HG03575 (cell line): ENCODE measurements around the gene DQX1.

Experiments used
- ATAC-seq: cut with Tn5 transposase; IDR thresholded peaks from one replicate; pipeline ENCODE4 v1.9.1; 2021; ENCODE audit not compliant: unreplicated experiment, insufficient number of reproducible peaks, low FRiP score; ENCODE audit errors: extremely low read depth

Gene DQX1

DNA sequence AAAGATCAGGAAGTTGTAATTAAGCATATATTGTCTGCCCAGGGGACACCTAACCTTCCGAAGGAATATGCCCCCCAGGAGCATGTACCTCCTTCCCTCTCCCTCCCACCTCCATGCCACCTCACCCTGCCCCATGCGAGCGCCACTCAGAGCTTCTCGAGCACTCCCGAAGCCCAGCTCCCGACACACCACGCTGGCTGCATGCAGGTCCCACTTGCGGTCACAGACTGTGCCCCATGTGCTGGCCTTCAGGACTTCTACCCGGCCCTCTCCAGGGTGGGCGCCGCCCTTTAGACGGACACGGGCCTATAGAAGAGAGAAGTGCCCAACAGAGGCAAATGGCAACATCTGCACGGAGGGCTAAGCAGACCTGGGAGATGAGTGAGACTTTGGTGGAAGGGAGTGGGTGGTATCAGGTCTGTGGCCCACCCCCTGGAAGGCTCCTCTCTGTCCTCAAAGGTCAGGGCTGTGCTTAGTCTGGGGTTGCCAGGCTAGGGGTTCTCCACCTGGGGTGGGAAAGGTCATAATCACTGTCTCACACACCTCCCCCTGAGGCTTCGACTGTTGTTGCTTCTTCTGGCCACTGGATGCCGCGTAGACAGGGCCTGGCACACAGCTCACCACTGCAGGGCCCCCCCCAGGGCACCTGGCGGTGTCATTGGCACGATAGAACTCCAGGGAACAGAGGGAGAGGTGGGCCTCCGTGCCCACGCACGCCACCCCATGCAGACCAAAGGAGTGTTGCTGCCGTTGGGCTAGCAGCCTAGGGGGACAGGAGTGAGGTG, 10.3 kb upstream of the DQX1 start:
- no peak for ATAC-seq

DNA sequence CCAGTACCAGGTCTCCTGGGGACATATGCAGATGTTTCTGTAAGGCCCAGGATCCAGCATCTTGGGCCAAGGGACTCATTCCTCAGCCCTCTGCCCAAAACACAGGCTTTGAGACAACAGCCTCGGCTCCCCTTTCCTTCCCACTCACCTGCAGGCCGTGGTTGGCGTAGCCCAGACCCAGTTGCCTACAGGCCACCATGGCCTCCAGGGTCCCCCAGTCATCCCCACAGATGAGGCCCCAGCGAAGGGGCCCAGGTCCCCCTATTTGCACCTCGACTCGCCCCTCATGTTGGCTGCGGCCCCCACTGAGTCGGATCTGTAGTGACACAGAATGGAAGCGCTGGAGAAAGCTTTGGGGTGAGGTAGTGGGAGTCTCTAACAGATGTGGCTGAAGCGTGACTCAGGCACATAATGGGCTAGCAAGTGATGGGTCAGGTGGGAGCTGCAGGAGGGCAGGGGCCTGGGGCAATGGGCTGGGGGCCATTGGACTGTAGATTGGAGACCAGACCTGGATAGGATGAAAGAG, 9.5 kb upstream of the DQX1 start:
- ATAC-seq, result no peak

DNA sequence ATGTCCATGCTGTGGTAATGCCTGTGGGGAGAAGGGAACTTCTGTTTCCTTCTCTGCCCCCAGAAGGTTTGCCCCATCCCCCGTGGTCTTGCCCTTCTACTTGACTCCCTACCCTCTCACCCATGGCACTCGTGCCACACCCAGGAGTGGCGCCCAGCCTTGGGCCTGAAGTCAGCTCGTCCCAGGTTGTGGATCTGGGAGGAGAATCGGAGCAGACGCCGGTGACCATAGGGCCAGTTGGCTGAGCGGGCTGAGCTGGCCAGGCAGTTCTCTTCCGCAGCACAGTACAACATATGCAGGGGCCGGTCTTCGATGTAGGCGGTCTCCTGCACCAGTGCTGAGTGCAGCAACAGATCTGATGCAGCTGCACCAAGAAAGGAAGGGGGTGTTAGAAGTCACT, 8.4 kb upstream of the DQX1 start:
- no peak for ATAC-seq

DNA sequence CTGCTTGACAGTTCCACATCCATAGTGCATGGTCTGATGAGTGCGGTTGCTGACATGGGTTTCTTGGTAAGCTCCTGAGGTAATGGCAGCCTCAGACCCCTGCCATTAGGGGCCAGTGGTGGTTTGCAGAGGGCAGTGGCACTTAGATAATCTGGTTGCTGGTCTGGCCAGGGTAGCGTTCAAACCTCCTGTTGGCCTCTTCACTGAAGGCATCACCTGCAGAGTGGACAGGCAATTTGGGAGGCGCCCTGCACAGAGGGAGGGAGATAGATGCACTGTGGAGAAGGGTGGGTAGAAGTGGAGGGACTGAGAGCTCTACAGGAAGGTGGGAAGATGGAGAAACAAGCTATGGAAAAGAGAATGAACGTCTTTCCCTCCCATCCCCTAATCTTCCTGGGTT, 7.4 kb upstream of the DQX1 start:
- ATAC-seq, result no peak

DNA sequence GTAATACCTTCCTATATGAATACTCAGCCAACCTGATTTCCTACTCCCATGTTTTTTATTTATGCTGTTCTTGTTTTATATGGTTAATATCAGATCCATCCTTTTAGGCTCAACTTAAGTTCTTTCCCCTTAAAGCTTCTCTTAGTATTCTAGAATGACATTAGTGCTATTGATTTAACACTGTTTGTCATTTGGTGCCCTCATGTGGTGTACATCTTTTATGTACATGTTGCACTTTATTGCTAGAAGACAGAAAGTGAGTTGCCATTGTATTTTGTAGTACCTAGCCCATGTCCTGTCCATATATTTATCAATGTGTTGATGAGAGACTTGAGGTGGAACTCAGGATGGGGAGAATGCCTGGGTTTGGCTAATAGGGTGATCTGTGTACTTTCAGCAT, 6.2 kb upstream of the DQX1 start:
- no peak for ATAC-seq

DNA sequence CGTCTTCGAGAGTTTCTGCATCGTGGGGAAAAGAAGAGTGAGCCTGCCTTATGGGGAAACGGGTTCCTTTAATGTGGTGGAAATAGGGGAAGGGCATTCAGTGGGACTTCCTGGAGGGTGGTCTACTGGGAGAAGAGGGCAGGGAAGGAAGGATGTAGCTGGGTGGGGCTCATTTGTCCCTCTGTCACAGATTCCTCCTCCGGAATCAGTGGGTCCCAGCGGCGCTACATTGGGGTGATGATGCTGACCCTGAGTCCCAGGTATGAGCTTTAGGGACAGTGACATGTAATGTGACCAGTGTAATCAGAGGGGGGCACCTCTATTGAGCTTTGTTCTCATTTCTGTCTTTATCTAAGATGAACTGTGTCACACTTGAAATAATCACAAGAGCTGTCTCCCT, 5.6 kb upstream of the DQX1 start:
- no peak for ATAC-seq

DNA sequence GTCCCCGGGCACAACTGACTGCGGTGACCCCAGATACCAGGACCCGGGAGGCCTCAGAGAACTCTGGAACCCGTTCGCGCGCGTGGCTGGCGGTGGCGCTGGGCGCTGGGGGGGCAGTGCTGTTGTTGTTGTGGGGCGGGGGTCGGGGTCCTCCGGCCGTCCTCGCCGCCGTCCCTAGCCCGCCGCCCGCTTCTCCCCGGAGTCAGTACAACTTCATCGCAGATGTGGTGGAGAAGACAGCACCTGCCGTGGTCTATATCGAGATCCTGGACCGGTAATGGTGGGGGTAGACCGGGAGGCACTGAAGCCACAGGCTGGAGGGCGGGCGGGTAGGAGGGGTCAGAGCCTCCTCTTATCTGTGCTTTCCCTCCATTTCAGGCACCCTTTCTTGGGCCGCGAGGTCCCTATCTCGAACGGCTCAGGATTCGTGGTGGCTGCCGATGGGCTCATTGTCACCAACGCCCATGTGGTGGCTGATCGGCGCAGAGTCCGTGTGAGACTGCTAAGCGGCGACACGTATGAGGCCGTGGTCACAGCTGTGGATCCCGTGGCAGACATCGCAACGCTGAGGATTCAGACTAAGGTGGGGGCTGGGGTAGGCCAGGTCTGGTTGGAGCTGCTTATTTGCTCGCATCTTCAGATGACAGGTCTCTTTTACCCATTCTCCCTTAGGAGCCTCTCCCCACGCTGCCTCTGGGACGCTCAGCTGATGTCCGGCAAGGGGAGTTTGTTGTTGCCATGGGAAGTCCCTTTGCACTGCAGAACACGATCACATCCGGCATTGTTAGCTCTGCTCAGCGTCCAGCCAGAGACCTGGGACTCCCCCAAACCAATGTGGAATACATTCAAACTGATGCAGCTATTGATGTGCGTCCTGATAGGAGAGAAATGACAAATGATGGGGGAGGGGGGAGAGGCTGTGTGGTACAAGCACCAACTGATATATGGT, 4.5 kb upstream of the DQX1 start:
- ATAC-seq, result peak; percentile 35

DNA sequence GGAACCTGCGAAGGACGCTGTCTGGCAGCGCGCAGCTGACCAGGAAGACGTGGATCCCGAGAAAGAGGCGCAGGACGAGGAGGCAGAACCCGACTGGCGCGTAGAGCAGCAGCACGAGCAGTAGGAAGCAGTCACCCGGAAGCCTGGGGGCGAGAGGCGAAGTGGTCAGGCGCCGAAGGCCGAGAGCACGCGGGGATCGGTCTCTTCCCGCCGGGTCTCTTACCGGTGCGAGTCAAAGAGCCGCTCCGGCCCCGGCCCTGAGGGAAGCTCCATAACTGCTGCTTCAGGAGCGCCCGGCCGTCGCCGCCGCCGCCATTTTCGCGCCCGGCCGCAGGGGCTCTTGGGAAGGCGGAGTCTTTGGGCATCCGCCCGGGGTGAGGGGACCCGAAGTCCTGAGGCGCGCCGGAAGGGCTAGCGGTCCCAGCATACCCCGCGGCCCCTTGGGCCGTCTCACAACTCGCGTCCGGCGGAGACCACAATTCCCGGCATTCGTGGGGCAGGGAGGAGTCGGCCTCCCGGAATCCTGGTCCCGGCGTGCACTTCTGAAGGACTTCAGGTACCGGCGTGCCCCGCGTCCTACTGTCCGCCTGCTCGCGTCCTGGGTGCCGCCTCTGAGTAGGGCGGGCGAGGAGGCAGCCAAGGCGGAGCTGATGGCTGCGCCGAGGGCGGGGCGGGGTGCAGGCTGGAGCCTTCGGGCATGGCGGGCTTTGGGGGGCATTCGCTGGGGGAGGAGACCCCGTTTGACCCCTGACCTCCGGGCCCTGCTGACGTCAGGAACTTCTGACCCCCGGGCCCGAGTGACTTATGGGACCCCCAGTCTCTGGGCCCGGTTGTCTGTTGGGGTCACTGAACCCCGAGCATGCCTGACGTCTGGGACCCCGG, 3.6 kb upstream of the DQX1 start, which contains the start of the genes AUP1 and HTRA2:
TSS of gene AUP1 (minus strand) at position 350 of the 882 bp plus-strand sequence. CDS start at position 273, 77 bp downstream.
TSS of gene HTRA2 (plus strand) at position 577 of the 882 bp plus-strand sequence. CDS start at position 651, 74 bp downstream.
- ATAC-seq, result no peak

DNA sequence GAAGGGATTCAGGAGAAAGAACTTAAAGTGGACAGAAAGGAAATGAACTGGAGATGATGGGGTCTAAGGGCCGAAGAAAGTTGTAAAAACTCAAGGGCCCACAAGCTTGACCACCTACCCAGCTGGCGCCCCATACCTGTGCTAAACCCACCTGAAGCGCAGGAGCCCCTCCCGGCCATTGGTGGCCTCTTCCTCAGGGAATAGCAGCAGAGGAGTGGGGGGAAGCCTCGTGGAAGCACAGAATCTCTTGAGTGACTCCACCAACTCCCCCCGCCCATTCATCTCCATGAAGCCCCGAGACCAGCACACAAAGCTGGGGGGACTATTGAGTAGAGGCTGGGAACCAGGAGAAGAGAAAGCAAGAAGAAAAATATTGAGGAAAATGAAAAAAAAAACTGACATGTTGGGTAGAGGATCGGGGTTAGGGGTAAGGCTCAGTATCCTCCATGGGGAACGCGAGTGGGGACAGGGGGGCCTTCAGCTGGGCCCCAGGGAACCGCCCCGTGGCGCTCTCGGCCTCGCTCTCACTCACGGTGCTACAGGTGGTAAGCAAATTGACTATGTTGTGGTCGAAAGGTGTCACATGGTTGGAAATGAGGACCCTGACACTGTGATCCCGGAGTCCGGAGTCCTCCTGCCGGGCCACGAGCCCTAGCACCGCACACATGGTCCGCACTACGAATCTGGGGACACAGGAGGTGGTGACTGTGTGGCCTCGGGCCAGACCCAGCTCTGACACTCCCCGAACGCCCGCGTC, 2.7 kb upstream of the DQX1 start:
- no peak for ATAC-seq

DNA sequence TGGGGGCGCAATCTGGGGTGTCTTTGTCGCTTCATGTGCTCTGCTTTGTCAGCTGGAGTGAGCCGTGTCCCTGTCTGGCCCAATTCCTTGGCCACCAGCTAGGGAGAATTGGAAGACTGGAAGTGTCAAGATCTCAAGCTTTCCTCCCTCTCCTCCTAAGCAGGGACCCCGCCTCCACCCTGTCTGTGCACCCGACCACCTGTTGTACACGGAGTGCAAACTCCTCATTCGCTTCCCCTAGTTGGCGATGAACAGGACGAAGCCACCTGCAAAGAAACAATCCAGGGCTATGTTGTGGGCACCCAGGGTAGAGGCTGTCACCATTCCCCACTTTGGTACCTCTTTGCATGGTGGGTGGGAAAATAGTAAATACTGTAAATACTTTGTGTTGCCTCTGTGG, 1.7 kb upstream of the DQX1 start:
- no peak for ATAC-seq

DNA sequence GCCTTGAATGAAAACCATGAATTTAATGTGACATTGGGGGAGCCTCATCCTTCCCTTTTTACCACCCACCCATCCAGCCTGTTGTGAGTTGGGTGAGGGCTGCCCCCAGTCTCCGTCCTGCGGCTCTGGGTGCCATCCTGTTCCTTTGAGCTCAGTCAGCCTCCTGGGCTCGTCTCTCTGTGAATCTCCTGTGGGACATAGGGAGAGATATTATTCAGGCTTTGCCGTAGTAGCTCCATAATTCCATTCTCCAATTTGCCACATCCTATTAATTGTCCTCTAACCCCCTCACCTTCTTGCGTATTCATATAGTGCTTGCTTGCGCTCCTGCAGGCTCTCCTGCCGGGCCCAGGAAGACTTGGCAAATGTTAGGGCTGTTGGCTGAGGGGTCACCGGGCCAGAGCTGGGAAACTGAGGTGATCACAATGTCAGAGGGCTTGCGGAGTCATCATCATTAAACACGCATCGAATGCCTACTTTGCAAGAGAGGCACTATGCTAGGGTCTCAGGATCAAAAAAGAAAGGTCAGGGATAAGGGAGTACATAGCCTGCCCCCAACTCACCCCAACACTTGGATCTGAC, 709 bp upstream of the DQX1 start:
- no peak for ATAC-seq

DNA sequence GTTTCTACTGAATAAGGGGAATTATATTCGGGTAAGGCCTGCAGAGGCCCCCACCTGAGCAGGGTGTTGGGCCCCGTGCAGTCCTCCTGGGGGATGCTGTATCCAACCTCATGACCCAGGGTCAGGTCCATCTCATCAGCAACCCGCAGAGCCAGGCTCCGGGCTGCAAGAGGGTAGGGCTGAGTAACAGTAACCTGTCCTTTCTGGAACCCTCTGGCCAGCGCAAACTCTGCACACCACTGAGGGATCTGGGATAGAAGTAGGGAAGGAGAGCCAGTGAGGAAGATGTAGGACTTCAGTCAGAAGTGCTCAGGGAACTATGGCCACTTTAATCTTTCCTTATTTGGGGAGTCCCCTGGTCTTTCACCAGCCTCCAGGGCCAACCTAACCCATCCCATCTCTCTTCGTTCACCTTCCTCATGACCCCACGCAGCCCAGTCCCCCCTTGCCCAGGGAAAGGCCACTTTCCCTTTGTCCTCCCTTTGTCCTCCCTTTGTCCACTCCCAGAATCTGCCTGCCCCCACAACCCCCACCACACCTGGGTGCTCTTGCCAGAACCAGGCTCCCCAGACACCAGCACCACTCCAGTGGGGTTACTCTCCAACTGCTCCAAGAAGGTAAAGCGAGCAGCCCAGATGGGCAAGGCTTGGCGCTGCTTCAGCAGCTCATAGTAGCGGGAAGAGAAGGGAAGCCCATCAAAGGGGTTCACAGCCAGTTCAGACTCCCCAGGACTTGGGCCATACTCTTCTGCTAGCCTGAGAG, 895 bp downstream of the DQX1 start:
- ATAC-seq, result no peak

DNA sequence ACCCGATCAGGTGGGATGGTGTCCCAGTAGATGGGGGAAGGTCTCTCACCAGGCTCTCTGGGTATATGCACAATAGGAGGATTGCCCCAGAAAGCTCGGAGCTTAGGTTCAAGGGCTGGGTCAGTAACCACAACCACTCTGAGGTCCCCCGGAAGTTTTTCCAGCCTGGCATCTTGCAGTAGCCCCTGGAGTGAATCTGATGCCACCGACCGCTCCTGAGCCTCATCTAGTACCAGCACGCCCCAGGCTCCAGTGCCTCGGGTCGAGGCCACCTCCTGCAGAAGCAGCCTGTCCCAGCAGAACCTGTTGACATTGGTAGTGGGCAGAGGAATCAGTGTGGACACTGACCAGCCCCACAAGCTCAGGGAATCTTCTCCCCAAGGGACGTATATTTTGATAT, 2.0 kb downstream of the DQX1 start:
- ATAC-seq, result no peak

DNA sequence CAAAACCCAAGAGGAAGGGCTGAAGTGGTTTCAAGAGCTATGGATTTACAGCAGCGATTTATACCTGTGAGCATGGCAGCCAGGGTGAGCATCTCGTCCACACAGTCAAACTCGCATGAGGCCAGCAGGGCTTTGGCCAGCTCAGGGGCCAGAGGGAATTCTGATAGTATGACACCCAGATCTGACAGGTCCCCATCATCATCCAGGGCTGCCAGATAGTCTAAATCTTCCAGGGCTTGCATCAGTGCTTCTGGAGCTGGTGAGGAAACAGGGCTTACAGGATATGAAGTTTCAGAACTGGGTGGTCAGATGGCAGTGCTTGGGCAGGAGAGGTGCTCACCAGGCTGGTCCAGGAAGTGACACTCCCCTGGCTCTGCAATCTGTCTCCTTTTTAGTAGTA, 3.5 kb downstream of the DQX1 start:
- no peak for ATAC-seq

DNA sequence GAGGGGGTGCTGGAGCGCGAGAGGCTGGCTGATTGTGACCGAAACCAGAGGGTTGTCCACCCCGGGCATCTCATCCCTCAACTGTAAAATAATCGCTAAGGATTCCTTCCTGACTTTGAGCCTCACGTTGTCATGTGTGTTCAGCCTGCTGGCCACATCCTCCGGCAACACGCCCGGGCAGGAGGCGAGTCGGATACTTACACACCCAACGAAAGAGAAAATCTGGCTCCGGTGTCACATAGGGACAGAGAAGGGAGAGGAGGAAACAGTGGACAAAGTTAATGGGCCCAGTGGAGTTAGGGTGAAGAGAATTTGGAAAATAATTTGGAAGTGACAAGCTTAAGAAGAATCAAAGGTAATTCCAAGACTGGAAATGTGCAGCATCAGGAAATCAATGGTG, 9.4 kb downstream of the DQX1 start:
- no peak for ATAC-seq

DNA sequence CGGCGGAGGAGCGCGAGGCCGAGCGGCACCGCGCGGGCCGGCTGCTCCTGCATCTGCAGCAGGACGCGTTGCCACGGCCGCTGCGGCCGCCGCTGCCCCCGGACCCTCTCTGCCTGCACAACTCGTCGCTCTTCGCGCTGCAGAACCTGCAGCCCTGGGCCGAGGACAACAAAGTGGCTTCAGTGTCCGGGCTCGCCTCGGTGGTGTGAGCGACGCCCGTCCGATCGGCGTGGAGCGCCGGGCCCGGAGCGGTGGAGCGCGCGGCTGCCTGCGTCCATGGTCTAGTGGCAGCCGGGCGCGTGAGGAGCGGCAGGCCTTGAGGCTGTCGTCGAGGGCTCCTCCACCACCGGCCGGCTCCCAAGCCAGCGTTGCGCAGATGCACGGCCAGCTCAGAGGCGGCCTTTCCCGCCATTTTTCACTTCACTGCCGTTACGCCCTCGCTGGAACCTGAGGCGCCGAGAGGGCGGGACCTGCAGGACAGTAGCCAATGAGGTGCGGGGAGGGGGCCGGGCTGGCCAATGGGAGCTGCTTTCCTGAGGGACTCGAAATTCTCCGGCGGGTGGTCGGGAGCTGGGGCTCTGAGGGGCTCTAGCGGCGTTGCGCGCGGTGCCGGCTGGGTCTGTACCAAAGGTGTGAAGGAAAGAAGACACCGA, 9.9 kb downstream of the DQX1 start:
- no peak for ATAC-seq
